ENCODE measurements around the gene C1QB.
"Not testable (repeated sequence)": the region's sequence is repeated elsewhere in the genome, so short reads cannot be mapped to it uniquely, and the experiment has no call there.

Gene C1QB

DNA sequence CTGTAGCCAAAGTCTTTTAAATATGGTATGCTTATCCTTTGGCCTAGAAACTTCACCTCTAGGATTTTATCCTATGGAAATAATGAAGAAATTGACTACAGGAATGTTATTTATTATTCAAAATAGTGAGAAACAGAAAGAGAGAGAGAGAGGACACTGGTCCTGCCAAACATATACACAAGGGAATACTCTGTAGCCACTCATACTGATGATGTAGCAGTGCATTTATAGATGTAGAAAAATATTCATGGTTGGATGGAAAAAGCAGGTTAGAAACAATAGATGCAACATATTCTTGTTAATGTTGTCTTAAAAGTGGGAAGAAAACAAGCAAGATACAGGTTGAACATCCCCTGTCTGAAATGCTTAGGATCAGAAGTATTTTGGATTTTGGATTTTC, 35.4 kb downstream of the C1QB start:
- H3K36me3 Mint-ChIP-seq = no peaks in the 10 kb centered on the region

DNA sequence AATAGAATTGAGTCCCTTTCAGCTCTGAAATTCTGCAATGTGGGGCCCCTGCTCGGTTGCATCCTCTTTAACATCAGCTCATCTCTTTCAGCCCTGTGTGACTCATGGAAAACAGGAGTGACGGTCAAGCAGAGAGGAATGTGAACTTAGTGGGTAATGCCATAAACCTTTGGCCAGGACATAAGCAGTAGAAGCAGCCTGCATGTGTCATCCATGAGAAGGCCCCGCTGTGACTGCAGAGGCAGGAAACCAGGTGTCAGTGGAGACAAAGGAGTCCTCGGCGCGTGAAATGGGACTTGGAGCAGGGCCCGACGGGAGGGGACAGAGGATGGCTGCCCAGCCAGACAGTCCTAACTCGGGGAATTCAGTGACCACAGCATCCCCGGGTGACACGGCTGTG, 36.5 kb downstream of the C1QB start:
- Mint-ChIP-seq H3K27ac (no peak overlapping the region), H3K27me3 (peaks cover 11% of the 10 kb centered on the region), H3K4me3 (no peak overlapping the region), H3K4me1 (ENCODE audit: low read depth) (no peaks in the 10 kb centered on the region), H3K36me3 (no peaks in the 10 kb centered on the region), H3K9me3 (ENCODE audit: low read depth) (no peaks in the 10 kb centered on the region)

More for the DNA sequence above, 35.4 kb downstream of the C1QB start:
- Mint-ChIP-seq H3K27ac (no peak overlapping the region), H3K9me3 (ENCODE audit: low read depth) (no peaks in the 10 kb centered on the region), H3K27me3 (peaks cover 11% of the 10 kb centered on the region), H3K4me3 (no peak overlapping the region), H3K4me1 (ENCODE audit: low read depth) (no peaks in the 10 kb centered on the region)

DNA sequence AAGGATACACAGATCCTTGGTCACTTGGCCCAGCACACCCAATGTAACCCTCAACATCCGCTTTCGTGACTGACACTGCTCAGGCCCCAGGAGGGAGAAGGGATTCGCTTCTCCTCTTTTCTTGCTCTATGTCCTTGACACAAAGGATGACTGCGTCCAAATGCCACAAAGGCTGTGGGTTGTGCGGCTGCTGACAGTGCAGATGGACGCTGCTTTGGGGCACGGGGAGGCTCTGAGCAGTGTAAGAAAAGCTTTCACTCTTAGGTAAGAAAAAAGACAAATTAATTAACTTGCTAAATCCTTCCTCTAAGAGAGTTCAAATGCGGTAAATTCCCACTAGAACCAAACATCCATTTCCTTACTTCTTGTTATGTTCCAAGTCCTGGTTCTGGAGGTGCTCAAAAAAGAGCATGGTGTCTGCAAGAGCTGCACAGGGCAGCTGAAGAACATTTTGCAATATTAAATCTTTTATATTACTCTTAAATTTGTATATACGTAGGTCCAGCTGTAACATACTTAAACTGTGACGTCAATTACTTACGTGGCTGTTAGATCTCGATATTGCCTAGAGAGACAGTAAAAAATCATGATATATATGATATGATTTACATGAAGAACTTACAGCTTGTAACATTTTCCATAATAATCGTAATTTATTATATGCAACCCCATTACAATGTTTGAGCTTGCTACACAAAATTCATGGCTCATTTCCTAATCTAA, 38.2 kb downstream of the C1QB start:
- no peak overlapping the region for H3K27ac Mint-ChIP-seq
- H3K27me3 Mint-ChIP-seq = peaks cover 5% of the 10 kb centered on the region
- no peaks in the 10 kb centered on the region for H3K9me3 Mint-ChIP-seq (ENCODE audit: low read depth)
- no peak overlapping the region for H3K4me3 Mint-ChIP-seq
- H3K36me3 Mint-ChIP-seq = no peaks in the 10 kb centered on the region
- no peaks in the 10 kb centered on the region for H3K4me1 Mint-ChIP-seq (ENCODE audit: low read depth)

DNA sequence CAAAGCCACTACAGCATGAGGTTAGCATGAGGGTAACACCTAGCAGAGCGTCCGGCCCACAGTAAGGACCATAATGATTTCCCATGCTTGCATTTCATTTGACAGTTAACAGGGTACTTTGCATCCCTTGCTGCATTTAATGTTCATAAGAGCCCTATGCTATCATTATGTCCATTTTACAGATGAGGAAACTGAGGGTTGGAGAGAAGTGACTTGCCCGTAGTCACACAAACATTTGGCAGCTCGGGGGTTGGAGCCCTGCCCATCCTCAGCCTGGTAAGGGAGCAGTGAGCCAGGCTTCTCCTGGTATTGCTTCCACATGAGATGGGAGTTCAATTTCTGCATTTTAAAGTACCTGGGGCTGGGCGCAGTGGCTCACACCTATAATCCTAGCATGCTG, 41.1 kb downstream of the C1QB start:
- Mint-ChIP-seq H3K36me3 (no peaks in the 10 kb centered on the region), H3K27ac (no peak overlapping the region), H3K4me3 (no peak overlapping the region), H3K9me3 (ENCODE audit: low read depth) (no peaks in the 10 kb centered on the region), H3K27me3 (peaks cover 3% of the 10 kb centered on the region), H3K4me1 (ENCODE audit: low read depth) (no peaks in the 10 kb centered on the region)

DNA sequence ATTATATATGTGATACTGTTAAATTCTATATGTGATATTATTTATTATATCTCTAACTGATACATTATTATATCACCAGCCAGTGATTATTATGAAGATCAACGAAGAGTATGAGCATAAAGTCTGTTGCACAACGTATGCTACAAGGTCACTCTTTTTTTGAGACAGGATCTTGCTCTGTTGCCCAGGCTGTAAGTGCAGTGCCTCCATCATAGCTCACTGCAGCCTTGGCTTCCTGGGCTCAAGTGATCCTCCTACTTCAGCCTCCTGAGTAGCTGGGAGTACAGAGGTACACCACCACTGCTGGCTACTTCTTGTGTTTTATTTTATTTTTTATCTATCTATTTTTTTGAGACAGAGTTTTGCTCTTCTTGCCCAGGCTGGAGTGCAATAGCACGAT, 43.6 kb downstream of the C1QB start:
- no peaks in the 10 kb centered on the region for H3K9me3 Mint-ChIP-seq (ENCODE audit: low read depth)
- H3K27ac Mint-ChIP-seq = no peak overlapping the region
- H3K36me3 Mint-ChIP-seq = no peaks in the 10 kb centered on the region
- H3K4me3 Mint-ChIP-seq = no peak overlapping the region
- no peaks in the 10 kb centered on the region for H3K4me1 Mint-ChIP-seq (ENCODE audit: low read depth)
- H3K27me3 Mint-ChIP-seq = peaks cover 3% of the 10 kb centered on the region

DNA sequence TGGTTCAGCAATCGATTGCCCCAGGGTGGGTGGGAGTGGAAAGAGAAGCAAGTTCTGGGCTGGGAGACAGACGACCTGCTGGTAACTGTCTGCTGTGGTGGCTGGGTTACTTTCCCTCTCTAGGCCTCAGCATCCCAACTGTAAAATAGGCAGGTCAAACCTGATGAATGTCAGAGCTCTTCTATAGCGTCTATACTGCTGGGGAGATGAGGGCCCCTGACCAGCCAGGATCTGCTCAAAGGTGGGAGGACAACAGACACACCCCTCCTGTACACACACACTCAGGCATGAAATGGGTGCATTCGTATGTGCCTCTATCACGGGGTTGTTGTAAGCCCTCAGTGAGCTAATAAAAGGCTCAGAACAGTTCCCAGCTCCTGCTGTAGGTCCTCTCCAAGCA, 44.9 kb downstream of the C1QB start:
- no peaks in the 10 kb centered on the region for H3K9me3 Mint-ChIP-seq (ENCODE audit: low read depth)
- H3K27me3 Mint-ChIP-seq = peaks cover 3% of the 10 kb centered on the region
- H3K4me3 Mint-ChIP-seq = no peak overlapping the region
- no peak overlapping the region for H3K27ac Mint-ChIP-seq
- H3K4me1 Mint-ChIP-seq (ENCODE audit: low read depth) = no peaks in the 10 kb centered on the region
- no peaks in the 10 kb centered on the region for H3K36me3 Mint-ChIP-seq

DNA sequence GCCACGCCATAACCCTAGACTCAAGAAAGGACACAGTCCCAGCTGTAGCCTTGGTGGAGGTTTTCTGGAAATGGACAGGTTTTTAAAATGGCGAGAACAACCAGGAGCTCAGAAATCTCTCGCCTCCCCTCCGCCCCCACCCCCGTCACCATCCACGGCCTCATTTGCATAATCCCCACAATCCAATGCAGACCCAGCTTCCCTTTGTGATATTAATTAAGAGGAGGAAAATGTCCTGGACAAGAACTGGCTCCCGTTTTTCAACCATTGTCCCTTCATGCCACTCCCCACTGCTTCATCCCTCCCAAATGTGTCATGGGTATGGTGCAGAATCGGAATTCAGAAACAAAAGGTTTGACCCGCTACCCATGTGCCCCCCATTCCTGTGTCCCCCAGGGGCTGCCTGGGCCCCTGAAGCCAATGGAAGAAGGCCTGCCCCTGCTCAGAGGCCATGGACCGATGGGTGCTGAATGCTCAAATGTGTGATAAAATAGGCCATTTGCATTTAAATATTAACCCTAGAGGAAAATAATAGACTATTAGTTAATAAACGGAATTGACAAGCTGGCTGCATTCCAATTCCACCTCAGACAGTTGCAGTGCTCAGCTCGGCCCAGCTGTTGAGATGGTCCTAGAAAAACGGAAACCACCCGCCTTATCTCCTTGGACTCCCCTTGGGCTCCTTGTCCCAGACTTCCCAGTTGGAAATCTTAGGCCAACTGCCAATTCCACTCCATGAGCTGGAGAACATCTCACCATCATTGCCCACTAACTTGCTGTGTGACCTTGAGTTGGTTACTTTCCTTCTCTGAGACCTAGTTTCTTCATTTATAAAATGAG, 46.9 kb downstream of the C1QB start:
- Mint-ChIP-seq H3K4me3 (no peak overlapping the region), H3K27me3 (peaks cover 3% of the 10 kb centered on the region), H3K36me3 (no peaks in the 10 kb centered on the region), H3K27ac (no peak overlapping the region), H3K4me1 (ENCODE audit: low read depth) (no peaks in the 10 kb centered on the region), H3K9me3 (ENCODE audit: low read depth) (no peaks in the 10 kb centered on the region)

DNA sequence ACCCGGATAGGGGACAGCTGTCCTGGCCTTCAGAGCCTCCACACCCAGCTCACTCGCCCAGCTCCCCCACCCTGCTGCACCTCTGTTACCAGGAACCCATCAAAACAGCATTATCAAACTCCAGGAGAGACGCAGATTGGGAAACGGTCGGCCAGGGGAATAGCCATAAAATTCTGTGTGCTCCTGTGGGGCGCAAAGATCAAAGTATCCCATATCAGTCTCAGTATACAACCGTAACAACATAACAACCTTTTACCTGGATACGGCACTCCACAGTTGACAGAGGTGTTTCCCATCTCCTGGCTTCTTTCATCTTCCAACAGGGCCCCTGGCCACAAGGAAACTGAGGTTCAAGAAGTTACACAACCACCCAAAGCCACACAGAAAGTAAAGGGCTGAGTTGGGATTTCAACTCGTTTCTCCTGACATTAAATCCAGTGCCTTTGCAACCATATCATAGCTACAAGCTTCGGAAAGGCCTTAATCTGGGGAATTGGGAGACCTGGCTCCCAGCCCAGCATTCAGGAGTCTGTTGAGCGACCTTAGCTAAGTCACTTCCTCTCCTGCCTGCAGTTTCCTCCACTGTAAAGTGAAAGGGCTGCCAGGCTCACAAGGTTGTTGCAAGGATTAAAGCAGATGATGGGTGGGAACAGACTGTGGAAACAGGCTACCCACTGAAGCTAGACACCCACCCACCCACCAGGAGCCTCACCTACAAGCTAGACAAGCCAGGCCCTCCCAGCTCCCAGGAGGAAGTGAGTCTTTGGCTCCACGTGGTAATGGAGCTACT, 49.5 kb downstream of the C1QB start:
- no peaks in the 10 kb centered on the region for H3K9me3 Mint-ChIP-seq (ENCODE audit: low read depth)
- no peaks in the 10 kb centered on the region for H3K36me3 Mint-ChIP-seq
- H3K27me3 Mint-ChIP-seq = no peaks in the 10 kb centered on the region

DNA sequence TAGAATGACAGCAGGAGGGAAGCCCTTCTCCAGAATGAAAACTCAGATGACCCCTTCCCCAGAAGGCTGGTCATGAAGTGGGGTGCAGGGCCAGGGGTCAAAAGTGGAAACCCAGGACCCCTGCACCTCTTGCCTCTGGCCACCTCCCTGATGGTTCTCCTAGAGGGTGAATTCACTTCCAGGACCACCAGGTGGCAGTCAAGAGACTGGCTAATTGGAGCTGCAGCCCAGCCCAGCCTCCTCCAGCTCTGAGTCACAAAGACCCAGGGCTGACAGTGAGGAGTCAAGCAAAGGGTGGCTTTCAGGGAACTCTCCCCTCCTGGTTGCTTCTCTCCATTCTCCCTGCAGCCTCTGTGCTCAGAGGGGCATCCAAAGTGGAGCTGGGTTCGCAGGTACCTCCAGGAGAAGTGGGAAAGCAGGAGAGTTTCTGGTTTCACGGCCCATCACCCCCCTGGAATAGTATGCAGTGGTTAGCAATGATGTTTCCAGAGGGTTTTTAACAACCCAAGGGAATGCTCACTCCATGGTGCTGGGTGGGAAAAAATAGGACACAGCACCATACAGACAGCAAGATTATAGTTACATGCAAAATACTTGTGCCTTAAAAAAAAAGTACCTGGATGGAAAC, 51.5 kb downstream of the C1QB start:
- Mint-ChIP-seq H3K9me3 (ENCODE audit: low read depth) (no peaks in the 10 kb centered on the region), H3K4me3 (no peak overlapping the region), H3K4me1 (ENCODE audit: low read depth) (peaks cover under 1% of the 10 kb centered on the region), H3K27me3 (peaks cover 10% of the 10 kb centered on the region), H3K27ac (no peak overlapping the region), H3K36me3 (no peaks in the 10 kb centered on the region)

More for the DNA sequence above, 49.5 kb downstream of the C1QB start:
- Mint-ChIP-seq H3K4me3 (no peak overlapping the region), H3K27ac (no peak overlapping the region), H3K4me1 (ENCODE audit: low read depth) (no peaks in the 10 kb centered on the region)

DNA sequence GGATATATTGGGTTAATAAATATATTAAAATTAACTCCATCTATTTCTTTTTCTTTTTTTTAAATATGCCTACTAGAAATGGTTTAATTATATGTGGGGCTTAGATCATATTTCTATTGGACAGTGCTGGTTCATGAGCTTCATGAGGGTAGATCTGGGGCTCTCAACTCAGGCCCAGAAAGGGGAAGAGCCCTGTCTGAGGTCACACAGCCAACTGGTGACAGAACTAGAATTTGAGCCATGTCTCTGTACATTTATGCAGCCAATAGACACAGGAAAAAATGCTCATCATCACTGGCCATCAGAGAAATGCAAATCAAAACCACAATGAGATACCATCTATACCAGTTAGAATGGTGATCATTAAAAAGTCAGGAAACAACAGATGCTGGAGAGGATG, 52.5 kb downstream of the C1QB start:
- no peaks in the 10 kb centered on the region for H3K9me3 Mint-ChIP-seq (ENCODE audit: low read depth)
- H3K4me3 Mint-ChIP-seq = no peak overlapping the region
- H3K36me3 Mint-ChIP-seq = no peaks in the 10 kb centered on the region
- H3K27ac Mint-ChIP-seq = no peak overlapping the region
- peaks cover 3% of the 10 kb centered on the region for H3K4me1 Mint-ChIP-seq (ENCODE audit: low read depth)
- H3K27me3 Mint-ChIP-seq = peaks cover 13% of the 10 kb centered on the region

DNA sequence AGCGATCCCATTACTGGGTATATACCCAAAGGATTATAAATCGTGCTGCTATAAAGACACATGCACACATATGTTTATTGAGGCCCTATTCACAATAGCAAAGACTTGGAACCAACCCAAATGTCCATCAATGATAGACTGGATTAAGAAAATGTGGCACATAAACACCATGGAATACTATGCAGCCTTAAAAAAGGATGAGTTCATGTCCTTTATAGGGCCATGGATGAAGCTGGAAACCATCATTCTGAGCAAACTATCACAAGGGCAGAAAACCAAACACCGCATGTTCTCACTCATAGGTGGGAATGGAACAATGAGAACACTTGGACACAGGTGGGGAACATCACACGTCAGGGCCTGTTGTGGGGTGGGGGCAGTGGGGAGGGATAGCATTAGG, 53.1 kb downstream of the C1QB start:
- not testable (repeated sequence) for H3K4me1 Mint-ChIP-seq (ENCODE audit: low read depth); H3K27ac Mint-ChIP-seq; H3K4me3 Mint-ChIP-seq; H3K36me3 Mint-ChIP-seq; H3K9me3 Mint-ChIP-seq (ENCODE audit: low read depth)
- peaks cover 13% of the 10 kb centered on the region for H3K27me3 Mint-ChIP-seq

DNA sequence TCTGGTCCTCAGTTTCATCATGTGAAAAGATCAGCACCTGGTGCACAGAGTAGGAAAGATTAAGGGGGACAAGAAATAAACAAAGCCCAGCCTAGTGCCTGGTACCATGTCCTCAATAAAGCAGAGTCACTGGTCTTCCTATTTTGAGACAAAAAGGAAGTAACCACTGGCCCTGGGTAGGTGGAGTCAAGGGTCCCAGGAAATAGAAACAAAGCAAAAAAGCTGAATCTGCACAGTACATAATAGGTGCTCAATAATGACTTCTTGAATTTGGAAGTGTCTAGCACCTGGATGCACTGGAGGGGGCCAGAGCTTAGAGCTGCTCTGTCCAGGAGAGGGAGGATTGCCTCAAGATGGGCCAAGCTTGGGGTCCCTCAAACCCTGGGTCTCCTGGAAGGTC, 55.7 kb downstream of the C1QB start:
- Mint-ChIP-seq H3K27me3 (peaks cover 21% of the 10 kb centered on the region), H3K27ac (no peak overlapping the region), H3K9me3 (ENCODE audit: low read depth) (no peaks in the 10 kb centered on the region), H3K36me3 (no peaks in the 10 kb centered on the region), H3K4me3 (no peak overlapping the region), H3K4me1 (ENCODE audit: low read depth) (peaks cover 9% of the 10 kb centered on the region)

DNA sequence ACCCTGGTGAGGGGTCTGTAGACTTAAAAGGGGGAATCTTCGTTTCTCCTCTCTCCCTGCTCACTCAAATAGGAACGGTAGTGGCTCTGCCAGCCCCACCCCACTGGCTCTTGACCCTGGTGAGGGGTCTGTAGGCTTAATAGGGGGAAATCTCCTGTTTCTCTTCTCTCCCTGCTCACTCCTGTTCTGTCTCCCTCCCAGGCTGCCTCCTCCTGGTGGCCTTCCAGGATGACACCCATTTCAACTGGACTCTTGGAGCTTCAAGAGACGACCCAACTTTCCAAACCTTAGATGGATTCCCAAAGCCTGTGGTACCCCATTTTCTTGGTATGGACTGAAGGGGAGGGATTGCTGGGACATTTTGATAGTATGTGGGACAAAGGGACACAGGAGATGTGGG, 56.2 kb downstream of the C1QB start:
- Mint-ChIP-seq H3K9me3 (ENCODE audit: low read depth) (no peaks in the 10 kb centered on the region), H3K27me3 (peaks cover 24% of the 10 kb centered on the region), H3K27ac (no peak overlapping the region), H3K4me1 (ENCODE audit: low read depth) (peaks cover 9% of the 10 kb centered on the region), H3K36me3 (no peaks in the 10 kb centered on the region), H3K4me3 (peak overlapping the region; percentile 85)

DNA sequence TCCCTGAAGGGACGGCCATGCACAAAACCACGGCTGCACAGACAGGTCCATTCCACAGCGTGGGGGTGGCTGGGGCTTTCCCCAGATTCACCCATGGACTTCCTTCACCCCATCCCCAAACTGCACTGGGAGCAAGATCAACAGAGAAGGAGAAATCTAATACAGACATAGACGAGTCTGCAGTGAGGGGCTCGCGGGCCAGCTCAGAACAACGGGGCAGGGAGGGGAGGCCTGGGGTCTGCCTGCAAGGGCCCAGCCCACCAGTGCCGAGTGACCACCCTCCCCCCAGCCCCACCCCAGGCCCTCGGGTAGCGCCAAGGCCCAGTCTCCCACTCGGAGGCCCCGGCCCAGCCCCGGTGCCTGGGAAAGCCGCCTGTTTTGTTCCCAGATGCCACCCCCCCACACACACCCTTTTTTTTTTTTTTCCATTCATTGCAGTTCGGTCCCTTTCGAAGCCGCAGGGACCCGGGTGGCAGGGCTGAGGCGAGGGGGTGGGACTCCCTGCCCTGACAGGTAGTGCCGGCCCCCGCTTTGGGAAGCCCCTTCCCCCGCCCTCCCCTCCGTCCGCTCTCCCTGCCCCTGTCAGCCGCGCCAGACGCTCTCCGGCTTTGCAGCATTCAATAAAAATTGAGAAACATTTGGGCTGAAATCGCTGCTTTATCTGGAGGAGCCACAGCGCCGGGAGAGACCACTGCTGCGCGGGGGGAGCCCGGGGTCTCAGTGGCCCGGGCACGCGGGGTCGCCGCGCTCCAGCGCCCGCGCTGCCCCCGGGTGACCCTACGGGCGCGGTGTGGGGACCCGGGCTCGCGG, 57.1 kb downstream of the C1QB start:
- no peaks in the 10 kb centered on the region for H3K36me3 Mint-ChIP-seq
- no peak overlapping the region for H3K27ac Mint-ChIP-seq
- H3K4me3 Mint-ChIP-seq = peak overlapping the region; percentile 85
- peaks cover 28% of the 10 kb centered on the region for H3K27me3 Mint-ChIP-seq
- peaks cover 9% of the 10 kb centered on the region for H3K4me1 Mint-ChIP-seq (ENCODE audit: low read depth)
- no peaks in the 10 kb centered on the region for H3K9me3 Mint-ChIP-seq (ENCODE audit: low read depth)
